Measurements from ENCODE around the gene FOXF2.

Gene FOXF2

DNA sequence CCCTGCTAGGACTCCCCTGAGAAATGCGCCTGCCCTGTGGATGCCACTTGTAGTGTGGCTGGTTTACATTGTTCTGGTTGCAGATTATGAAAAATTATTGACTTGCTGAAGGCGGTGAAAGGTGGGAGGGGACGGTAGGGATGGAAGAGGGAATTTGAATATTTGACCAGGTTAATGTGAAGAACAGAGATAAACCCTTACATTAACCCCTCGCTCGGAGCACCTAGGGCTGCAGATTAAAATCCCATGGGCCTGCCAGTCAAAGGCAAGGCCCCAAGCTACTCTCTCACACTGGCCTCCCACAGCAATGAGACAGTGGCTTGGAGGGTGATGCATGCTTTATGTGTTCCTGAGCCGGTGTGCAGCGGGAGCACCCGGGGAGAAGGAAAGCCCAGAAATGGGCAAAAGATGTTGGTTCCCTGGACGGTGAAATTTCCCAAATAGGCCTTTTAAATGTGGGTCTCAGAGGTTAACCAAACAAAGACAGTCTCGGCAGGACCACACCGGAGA is 2.5 kb downstream of the FOXF2 start:
- DNase-seq (ENCODE audit: low read depth): no peak

DNA sequence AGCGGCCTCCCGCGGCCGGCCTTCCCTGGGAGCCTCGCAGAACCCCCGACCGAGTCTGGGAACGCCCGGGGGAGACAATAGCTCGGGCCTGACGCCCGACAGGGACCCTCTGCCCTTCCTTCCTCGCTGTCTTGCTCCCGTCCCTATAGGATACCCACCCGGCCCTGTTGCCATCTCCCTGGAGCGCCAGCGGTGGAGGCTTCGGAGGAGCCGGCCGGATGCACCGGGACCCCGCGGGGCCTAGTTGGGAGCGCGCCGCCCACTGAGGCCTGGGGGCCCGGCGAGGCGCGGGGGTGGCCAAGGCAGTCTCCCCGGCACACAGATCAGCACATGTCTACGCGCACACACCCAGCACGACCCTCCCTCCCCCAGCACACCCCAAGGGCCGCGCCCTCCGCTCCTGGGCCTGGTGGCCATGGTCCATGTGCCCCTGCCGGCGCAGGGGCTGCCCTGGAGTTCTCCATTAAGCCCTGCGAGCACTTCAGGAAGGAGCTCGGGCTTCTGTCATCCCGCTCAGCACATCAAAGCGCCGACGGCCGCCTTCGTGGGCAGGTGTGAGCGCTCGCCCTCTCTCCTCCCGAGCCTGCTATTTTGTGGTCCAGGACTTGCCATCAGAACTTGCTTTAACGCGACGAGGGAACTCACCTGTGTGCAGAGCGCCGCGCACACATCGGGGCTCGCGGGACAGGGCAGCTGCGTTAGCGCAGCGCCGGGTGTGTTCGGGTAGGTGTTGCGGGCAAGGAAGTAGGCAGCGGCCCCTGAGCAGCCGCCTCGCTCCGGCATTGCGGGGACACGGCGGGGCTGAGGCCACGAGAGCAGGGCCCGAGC is 3.7 kb downstream of the FOXF2 start:
- no peak for DNase-seq (ENCODE audit: low read depth)

DNA sequence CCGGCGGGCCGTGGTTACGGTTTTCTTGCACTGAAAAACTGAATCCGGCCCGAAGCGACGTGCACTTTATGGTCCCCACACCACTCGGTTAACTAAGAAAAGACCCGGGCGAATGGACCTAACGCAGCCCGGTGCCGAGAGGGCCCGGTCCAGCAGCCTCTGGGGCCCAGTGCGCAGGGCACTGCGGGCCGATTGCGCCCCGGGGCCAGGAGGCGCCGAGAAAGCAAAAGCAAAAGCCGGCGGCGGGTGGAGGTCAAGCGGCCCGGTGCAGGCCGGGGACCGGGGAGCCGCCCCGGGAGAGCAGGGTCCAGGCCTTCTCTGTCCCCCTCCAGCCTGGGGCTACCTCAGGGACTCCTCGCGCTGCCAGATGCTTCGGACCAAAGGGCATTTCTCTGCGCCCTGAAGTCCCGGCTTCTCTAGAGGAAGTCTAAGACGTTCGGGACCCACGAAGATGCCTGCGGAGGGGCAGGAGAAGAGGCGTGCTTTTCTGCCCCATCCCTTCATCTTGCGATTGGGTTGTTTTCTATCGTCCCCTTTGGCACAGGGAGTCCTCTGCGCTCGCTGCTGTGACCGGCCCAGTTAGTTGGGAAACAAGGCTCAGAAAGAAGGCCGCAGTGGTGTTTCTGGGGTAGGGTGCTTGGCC is 4.4 kb downstream of the FOXF2 start:
- DNase-seq (ENCODE audit: low read depth): no peak

DNA sequence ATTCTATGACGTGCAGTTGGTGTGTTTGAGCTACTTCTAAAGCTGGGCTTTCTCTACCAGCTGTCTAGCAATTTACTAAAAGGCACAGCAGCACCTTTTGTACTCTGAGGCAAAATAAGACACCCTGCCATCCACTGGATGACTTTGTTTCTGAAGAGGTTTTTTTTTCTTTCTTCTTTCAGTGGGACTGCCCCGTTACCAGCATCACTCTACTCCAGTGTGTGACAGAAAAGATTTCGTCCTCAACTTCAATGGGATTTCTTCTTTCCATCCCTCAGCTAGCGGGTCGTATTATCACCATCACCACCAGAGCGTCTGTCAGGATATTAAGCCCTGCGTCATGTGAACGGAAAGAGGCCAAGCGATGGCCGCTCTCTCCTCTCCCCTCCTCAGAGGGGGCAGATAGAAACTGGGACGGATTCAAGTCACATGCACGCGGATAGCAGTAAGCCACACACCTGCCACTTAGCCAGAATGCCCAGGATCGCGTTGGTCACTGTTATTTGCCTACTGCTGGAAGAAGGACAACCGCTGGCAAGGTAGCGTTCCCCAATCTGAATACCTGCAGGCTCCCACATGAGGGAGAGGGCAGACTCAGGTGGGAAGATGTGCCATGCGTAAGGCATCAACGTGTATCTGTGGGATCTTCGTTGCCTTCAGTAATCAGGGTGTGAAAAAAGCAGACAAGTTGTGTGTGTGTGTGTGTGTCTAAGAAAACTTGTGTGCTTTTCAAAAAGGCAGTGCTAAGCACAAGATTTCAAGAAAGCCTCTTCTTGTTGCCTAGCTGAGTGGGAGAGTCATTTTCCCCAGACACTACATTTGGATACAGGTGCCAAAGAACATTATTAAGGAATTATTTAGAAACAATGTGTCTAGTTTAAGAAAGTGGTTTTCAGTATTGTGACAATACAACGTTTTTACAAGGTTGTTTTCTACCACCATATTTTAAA is 5.4 kb downstream of the FOXF2 start:
- DNase-seq (ENCODE audit: low read depth): no peak

DNA sequence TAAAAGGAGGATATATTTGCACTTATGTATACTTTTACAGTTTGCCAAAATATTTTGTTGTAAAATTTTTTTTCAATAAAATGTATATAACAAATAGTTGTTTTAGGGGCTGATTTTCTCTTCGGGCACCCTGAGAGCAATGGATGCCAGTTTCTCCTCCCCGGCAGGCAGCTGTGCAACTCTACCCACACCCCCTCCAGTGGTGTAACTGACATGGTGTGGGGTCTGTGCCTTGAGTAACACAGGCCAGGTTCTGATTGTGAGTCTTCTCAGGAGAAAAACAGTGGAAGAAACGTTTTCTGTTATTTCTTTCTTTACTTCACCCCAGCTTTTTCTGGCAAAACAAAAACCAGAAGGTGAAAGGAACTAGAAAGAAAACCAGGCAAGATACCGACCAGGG is 6.1 kb downstream of the FOXF2 start:
- DNase-seq (ENCODE audit: low read depth): no peak

DNA sequence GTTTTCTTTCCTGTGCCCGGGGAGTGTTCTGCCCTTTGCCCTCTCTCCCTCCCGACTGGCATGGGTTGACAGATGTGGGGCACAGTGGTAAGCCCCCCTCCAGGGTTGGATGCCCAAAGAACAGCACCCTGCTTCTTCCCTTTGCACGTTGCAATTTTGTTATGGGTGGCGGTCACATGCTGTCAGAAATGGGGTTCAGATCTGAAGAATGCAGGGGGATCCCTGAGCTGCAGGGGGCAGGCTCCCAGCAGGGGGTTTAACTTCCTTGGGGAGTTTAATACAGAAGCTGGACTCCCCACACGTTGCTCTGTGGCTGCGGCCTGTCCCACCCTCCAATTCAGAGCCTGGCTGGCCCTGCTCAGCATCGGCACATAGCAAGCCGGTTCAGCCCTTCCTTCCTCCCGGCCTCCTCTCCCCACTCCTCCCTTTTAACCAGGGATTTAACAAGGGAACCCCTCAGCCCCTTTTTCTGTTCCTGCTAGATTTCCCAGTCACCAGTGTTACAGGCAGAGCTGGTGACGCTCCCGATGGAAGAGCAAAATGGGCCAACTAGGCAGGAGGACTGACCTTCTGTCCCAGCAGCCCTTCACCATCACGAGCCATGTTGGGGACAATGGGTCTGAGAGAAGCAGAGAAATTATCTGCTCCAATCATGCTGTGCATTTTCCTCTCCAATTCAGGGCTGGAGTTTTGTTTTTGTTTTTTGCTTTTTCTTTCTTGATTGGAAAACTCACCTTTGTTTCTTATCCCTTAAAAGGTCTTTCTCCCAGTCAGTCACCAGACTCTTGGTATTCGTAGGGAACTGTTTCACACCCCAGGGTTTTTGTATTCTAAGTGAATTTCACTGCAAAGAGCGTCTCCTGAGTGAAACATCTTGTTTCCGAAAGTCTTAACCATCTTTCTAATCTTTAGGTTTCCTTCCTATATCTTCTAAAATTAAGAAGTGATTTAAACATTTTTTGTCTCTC is 6.8 kb downstream of the FOXF2 start:
- DNase-seq (ENCODE audit: low read depth): no peak

DNA sequence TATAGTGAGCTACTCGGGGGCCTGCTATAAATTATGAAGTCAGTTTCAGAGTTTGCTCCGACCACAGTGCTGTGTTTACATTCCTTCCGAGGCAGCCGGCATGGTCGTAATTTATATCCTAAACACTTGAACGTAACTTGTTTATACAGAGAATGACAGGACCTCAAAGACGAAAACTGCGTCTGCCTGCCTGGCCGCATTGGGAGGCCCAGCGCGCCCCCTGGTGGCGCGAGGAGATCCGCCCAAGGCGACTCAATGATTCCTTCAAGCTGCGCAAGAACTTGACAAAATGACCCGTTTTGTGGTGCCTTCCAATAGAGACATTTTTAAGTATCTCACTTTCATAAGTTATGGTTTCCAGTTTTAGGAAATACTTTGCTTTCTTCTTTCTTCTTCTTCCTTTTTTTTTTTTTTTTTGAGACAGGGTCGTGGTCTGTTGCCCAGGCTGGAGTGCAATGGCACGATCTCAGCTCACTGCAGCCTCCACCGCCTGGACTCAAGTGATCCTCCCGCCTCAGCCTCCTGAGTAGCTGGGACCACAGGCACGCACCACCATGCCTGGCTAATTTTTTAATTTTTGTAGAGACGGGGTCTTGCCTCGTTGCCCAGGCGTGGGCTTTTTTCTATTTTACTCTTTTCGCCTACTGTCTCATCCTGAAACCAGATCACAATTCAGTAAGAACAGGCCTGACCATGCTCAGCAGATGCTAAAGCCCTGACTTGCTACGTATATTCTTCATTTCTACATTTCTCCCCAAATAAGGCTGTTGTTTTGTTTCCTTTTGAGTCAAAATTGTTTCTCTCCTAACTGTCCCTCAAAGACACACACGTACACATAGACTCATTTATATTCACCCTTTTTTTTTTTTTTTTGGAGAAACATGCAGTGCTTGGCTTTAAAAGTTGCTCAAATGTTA is 7.8 kb downstream of the FOXF2 start:
- no peak for DNase-seq (ENCODE audit: low read depth)

DNA sequence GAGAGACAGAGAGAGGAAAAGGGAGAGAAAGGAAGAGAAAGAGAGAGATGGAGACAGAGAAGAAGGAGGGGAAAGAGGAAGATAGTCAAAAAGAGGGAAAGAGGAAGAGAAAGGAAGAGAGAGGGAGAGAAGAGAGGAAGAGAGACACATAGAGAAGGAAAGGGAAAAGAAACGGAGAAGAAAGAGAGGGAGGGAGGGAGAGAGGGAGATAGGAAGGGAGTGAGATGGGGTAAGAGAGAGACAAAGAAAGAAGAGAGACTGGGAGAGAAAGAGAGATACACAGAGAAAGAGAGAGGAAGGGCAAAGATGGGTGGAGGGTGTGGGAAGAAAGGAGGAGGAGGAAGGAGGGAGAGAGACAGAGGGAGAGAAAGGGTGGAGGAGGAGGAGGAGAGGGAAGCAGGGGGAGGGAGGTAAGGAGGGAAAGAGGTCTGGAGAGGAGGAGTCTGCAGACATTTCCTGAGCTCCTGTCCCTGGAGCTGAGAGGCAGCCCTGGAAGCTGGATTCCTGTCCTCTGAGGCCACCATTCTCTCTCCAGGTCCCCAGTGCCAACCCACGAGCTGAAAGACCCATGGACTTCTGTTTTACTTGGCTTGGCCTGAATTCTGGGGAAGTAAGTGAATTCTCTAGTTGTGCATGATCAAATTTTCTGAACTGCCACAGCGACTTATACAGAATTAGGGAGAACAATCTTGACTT is 9.9 kb downstream of the FOXF2 start:
- no peak for DNase-seq (ENCODE audit: low read depth)

DNA sequence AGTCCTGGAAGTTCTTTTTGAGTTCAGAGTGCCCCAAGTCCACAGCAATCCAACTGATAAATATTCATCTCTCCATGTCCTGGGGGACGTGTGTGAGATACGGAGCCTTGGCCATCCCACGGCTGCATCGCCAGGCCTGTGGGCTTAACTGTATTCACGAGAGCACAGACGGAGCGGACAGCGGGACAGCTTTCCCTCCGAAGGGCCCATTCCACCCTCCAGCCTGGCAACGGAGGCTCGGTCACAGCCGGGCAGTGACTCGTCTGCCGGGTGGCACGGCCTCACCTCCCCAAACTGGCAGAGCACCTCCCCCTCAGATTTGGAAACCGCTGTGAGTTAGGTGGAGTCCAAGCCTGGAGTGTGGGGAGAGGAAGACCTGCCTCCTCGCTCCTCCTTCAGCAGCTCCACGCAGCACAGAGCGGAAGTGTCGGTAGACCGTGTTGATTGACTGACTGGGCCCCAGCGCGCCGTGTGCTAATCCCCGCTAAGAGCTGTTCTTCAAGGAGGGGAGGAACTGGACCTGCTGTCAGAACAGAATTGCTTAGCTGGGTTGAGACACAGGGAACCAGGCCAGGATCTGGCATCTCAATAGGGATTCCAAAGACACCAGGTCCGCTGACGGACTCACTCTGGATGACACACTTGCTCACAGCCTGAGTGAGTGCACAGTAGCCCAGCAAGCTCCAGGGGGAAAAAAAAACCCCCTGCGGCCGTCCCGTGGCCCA is 10.9 kb downstream of the FOXF2 start:
- no peak for DNase-seq (ENCODE audit: low read depth)

DNA sequence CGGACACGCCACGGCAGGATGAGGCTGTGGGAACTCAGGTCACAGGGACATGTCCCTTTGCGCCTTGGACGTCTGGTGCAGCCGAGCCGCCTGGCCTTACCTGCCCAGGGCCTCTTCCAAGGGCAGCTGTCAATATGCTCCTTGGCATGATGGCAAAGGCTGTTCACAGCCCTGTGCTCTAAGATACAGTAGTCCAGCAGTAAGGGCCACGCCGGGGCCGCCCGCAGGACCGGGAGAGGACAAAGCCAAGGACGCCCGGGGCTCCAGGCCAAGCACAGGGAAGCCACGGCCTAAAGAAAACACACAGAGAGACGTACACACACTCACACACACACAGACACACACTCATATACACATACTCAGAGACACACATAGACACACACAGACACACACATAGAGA is 13.0 kb downstream of the FOXF2 start:
- no peak for DNase-seq (ENCODE audit: low read depth)

DNA sequence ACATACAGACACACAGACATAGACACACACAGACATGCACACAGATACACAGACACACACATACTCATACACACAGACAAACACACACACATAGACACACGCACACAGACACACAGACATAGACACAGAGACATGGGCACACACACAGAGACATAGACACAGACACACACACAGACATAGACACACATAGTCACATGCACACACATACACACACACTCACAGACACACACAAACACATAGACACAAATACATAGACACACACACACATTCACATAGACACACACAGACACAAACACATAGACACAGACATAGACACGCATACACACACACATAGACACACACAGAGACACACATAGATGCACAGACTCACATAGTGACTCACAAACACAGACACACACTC is 13.5 kb downstream of the FOXF2 start:
- no peak for DNase-seq (ENCODE audit: low read depth)

DNA sequence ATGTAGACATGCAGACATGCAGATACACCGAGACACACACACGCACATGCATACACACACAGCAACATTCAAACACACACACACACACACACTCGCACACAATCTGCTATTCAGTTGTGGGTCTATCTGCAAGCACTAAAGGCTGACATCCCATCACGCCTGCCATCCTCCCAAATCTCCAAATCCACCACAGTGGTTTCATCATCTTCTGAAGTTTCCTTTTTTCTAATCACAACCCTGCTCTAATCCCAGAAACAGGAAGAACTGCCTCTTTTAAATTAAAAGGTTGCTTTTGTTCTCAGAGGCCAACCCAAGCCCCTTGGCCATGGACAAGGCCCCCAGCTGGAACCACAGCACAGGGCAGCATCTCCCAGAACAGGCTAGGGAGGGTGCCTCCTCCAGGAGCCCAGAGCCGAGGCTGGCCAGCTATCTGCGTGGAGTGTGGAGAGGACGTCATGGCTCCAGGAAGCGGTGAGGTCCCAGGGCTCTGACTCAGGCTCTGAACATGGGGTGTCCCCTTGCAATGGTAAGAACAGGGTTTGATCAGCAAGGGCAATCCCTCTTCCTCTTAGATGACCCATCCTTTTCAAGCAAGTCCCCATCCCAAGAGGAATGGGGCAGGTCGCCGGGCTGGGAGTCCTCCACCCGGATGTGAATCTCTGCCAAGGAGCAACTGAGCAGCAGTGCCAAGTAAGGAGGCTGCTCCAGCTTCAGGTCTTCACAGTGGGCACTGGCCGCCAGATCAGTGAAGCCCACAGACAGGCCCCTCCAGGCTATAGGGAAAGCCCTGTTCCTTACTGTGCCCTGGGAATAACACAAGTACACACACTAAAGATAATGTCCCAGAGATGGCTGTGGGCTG is 14.7 kb downstream of the FOXF2 start:
- DNase-seq (ENCODE audit: low read depth): no peak

DNA sequence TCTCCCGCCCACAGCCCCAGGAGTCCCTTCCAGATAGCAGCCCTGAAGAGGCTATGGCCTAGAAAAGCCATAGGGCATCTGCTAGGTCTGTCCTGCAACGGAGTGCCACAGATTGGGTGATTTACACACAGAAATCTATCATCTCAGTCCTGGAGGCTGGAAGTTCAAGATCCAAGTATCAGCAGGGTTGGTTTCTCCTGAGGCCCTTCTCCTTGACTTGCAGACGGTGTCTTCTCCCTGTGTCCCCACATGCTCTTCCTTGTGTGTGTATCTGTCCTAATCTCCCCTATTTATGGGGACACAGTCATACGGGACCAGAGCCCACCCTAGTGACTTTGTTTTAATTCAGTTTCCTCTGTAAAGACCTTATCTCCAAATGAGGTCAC is 15.3 kb downstream of the FOXF2 start:
- DNase-seq (ENCODE audit: low read depth): no peak

DNA sequence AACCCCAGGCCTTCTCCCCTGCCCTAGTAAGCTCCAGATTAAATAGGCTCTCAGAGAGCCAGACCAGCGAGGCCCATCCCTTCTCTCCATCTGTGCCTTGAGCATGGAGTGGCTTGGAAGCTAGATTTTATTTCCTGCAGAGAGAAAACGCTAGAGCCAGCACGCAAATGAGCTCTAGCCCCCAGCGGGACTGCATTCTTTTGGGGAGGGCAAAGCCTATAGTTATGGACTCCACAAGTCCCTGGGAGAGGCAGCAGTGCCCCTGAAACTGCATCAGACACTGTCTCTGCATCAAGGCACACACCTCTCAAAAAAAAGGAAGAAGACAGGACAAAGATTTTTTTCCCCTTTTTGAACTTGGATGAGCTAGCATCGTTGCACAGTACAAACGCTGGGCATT is 15.8 kb downstream of the FOXF2 start:
- DNase-seq (ENCODE audit: low read depth): no peak

DNA sequence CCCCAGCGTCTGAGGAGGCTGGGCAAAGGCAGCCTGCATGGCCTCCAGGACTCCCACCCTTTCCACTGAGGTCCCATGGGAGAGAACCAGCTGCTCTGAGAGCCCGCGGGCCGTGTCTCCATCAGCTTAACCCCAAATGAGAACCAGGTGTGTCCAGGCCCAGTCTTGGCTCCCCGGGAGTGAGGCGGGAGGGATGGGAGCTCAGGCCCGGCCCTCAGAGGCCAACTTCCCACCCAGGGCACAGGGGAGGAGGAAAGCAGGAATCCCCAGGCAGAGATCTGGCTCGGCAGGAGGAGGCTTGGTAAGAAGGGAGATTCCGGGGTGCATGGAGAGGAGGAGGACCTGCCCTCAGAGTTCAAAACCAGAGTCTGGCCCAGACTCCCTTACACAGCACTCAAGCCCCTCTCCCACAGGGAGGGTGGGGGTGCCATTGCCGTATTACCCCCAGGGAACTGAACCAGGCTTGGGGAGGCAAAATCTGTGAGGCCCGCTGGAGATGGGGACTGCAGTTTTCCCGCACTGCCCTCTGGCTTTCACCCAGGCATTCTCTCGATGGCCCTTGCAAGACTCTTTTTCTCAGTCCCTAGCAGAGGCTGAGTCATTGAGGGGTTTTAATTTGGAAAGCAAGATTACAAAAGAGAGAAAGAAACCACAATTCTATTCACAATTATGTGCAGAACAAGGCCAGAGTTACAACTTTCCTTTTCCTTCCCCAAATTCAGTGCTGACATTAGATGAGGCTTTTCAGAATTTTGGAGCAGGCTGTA is 17.1 kb downstream of the FOXF2 start:
- DNase-seq (ENCODE audit: low read depth): no peak

DNA sequence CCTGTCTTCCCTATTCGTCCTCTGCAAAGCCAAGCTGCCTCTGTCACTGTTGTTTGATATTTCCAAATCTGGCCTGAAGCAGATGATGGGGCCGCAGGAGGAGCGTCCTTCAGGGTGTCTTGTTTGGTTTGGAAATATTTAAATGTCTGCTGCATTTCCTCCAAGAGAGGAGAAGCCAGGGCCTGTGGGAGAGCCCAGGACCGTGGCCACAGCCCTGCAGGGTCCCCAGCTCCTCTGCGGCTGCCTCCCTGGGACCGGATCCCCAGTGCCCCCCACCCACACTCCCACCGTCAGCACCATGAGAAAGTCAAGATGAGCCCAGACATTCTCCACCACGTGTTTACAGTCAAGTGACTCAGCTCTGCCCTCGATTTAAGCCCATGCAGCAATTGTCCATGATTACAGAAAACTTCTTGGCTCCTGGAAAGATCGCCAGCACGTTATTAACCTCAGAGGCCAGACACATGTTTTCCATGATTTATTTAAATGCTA is 18.2 kb downstream of the FOXF2 start:
- DNase-seq (ENCODE audit: low read depth): no peak

All from HS-27A (cell line).